DMS114 treated with DMSO at 0.1 percent for 48 hours (cell line): ENCODE results near the gene MTG2.

ENCODE experiments used
- DNase-seq: peaks from one replicate; lab custom pipeline; 2025; ENCODE audit not compliant: unreplicated experiment; lab: John Stamatoyannopoulos, UW

Gene MTG2

GRCh38 chr20:62217913-62218773 lies 35.3 kb downstream of the MTG2 start:
- no peak for DNase-seq

- DNase-seq, result no peak
These were observed 36.5 kb downstream of the MTG2 start for GRCh38 chr20:62219101-62219991.

GRCh38 chr20:62219992-62220665 lies 37.3 kb downstream of the MTG2 start, which contains the start of gene HRH3:
Gene HRH3 (minus strand): TSS chr20:62220278. CDS start chr20:62219970, 308 bp downstream.
- DNase-seq, result no peak

GRCh38 chr20:62220666-62221568 lies 38.1 kb downstream of the MTG2 start:
- no peak for DNase-seq

GRCh38 chr20:62222266-62222850 lies 39.5 kb downstream of the MTG2 start:
- no peak for DNase-seq

GRCh38 chr20:62222972-62223371 lies 40.1 kb downstream of the MTG2 start:
- no peak for DNase-seq

- DNase-seq, result no peak
These were observed 40.7 kb downstream of the MTG2 start for GRCh38 chr20:62223571-62223970.

GRCh38 chr20:62224113-62224855 lies 41.5 kb downstream of the MTG2 start:
- no peak for DNase-seq

- no peak for DNase-seq
These were observed 42.2 kb downstream of the MTG2 start for GRCh38 chr20:62225026-62225425.

- DNase-seq, result no peak
These were observed 43.2 kb downstream of the MTG2 start for GRCh38 chr20:62225820-62226635.

GRCh38 chr20:62226707-62227590 lies 44.1 kb downstream of the MTG2 start:
- no peak for DNase-seq

GRCh38 chr20:62227591-62227976 lies 44.8 kb downstream of the MTG2 start:
- DNase-seq, result no peak

- no peak for DNase-seq
These were observed 45.4 kb downstream of the MTG2 start for GRCh38 chr20:62227977-62228958.

GRCh38 chr20:62228982-62229545 lies 46.2 kb downstream of the MTG2 start:
- DNase-seq, result no peak

- DNase-seq, result no peak
These were observed 46.8 kb downstream of the MTG2 start for GRCh38 chr20:62229667-62230066.

GRCh38 chr20:62230276-62230675 lies 47.4 kb downstream of the MTG2 start:
- DNase-seq, result no peak
